GM18505 (cell line): ENCODE measurements around the gene TRIM60.
"Not testable (repeated sequence)": the region's sequence is repeated elsewhere in the genome, so short reads cannot be mapped to it uniquely, and the experiment has no call there.

Source experiments
- ATAC-seq: cut with Tn5 transposase; IDR thresholded peaks from one replicate; pipeline ENCODE4 v1.9.1; 2021; ENCODE audit not compliant: unreplicated experiment
- POLR2A ChIP-seq: IDR thresholded peaks from 4 replicates; pipeline ENCODE4 v1.6.1; 2011; ENCODE audit warnings: borderline replicate concordance; ENCODE audit not compliant: insufficient read depth, insufficient read length; ENCODE audit errors: extremely low read depth

Gene TRIM60

GRCh38 chr4:165077034-165077578 lies 45.3 kb downstream of the TRIM60 start:
- no peak for TF ChIP-seq POLR2A
- ATAC-seq: no peak

GRCh38 chr4:165079476-165079875 lies 47.7 kb downstream of the TRIM60 start:
- ATAC-seq: peak; percentile 61
- TF ChIP-seq POLR2A: no peak

- not testable (repeated sequence) for ATAC-seq
Observed at GRCh38 chr4:165084787-165085186, 53.0 kb downstream of the TRIM60 start.

- ATAC-seq: no peak
- TF ChIP-seq POLR2A: no peak
Observed at GRCh38 chr4:165085946-165086345, 54.1 kb downstream of the TRIM60 start.

GRCh38 chr4:165088366-165088765 lies 56.6 kb downstream of the TRIM60 start:
- no peak for TF ChIP-seq POLR2A
- no peak for ATAC-seq
